Astrocyte (in vitro differentiated cells and primary cell): ENCODE data around the gene FGFR4. TPM values are rescaled to one million over a fixed set of nuclear protein-coding genes. Genes with fewer than 3 reads are reported as not detected.

Experiments
- DNase-seq: peaks from one replicate; pipeline ENCODE4 v3.0.0-alpha.2; 2010; ENCODE audit warnings: low read depth
- FAIRE-seq: peaks from 2 replicates; lab custom pipeline; 2011; peaks lifted over from hg19 to GRCh38; lab: Jason Lieb, UNC
- H2AFZ ChIP-seq: 2 replicates; pipeline ENCODE4 v1.6.0; 2012; ENCODE audit warnings: low read depth, low read length, inconsistent platforms
- H3K27ac ChIP-seq: 2 replicates; pipeline ENCODE4 v1.5.1; 2011; ENCODE audit warnings: low read depth, low read length, inconsistent platforms
- H3K27me3 ChIP-seq: 2 replicates; pipeline ENCODE4 v1.6.0; 2011; ENCODE audit warnings: low read length, inconsistent platforms; ENCODE audit not compliant: insufficient read depth
- H3K36me3 ChIP-seq: 2 replicates; pipeline ENCODE4 v1.5.1; 2011; ENCODE audit warnings: low read length, inconsistent platforms; ENCODE audit not compliant: insufficient read depth
- H3K4me1 ChIP-seq: 2 replicates; pipeline ENCODE4 v1.5.1; 2011; ENCODE audit warnings: low read length, inconsistent platforms; ENCODE audit not compliant: insufficient read depth
- H3K4me2 ChIP-seq: 2 replicates; pipeline ENCODE4 v1.6.0; 2012; ENCODE audit warnings: low read length, inconsistent platforms
- H3K4me3 ChIP-seq: 2 replicates; pipeline ENCODE4 v1.5.1; 2011; ENCODE audit warnings: low read depth, mild to moderate bottlenecking, low read length, inconsistent platforms; ENCODE audit not compliant: insufficient read depth
- H3K79me2 ChIP-seq: 2 replicates; pipeline ENCODE4 v1.6.0; 2012; ENCODE audit warnings: mild to moderate bottlenecking, low read length, inconsistent platforms; ENCODE audit not compliant: insufficient read depth
- H3K9ac ChIP-seq: 2 replicates; pipeline ENCODE4 v1.6.0; 2012; ENCODE audit warnings: mild to moderate bottlenecking, low read length, inconsistent platforms
- H3K9me3 ChIP-seq: 2 replicates; pipeline ENCODE4 v1.5.1; 2012; ENCODE audit warnings: low read depth, mild to moderate bottlenecking, low read length, inconsistent platforms; ENCODE audit not compliant: insufficient read depth
- H4K20me1 ChIP-seq: 2 replicates; pipeline ENCODE4 v1.6.0; 2012; ENCODE audit warnings: low read length, inconsistent platforms; ENCODE audit not compliant: insufficient read depth
- H3K27ac Mint-ChIP-seq: one replicate; pipeline ENCODE4 v1.8.0; 2021; ENCODE audit warnings: mild to moderate bottlenecking, mixed read lengths; ENCODE audit not compliant: unreplicated experiment
- H3K27me3 Mint-ChIP-seq: one replicate; pipeline ENCODE4 v1.8.0; 2021; ENCODE audit warnings: low read depth, mixed read lengths; ENCODE audit not compliant: unreplicated experiment
- H3K36me3 Mint-ChIP-seq: one replicate; pipeline ENCODE4 v1.8.0; 2021; ENCODE audit warnings: low read depth, mixed read lengths; ENCODE audit not compliant: unreplicated experiment
- H3K4me1 Mint-ChIP-seq: one replicate; pipeline ENCODE4 v1.8.0; 2021; ENCODE audit warnings: low read depth, mixed read lengths; ENCODE audit not compliant: unreplicated experiment
- H3K4me3 Mint-ChIP-seq: one replicate; pipeline ENCODE4 v1.8.0; 2021; ENCODE audit warnings: mild to moderate bottlenecking, moderate library complexity, mixed read lengths; ENCODE audit not compliant: unreplicated experiment
- H3K9me3 Mint-ChIP-seq: one replicate; pipeline ENCODE4 v1.8.0; 2021; ENCODE audit warnings: mild to moderate bottlenecking, mixed read lengths; ENCODE audit not compliant: unreplicated experiment
- EZH2 ChIP-seq: IDR thresholded peaks from 2 replicates; pipeline ENCODE4 v1.6.1; 2012; ENCODE audit warnings: mild to moderate bottlenecking, low read length, inconsistent platforms; ENCODE audit not compliant: insufficient read depth
- total RNA-seq: library from RNA; stranded (reverse); gene quantifications from 2 replicates; pipeline ENCODE4 v1.2.1, GENCODE V29; 2021
- TF ChIP-seq, protein P1 (sequence below): IDR thresholded peaks from 2 replicates; pipeline ENCODE4 v1.5.1; 2011; ENCODE audit warnings: low read depth, mild to moderate bottlenecking, inconsistent platforms, low read length, moderate library complexity; ENCODE audit not compliant: insufficient read depth

The FGFR4 gene
- total RNA-seq, 1 donor from 2014 or later: 4.8 TPM

- Histone ChIP-seq H4K20me1 (peaks cover 29% of the 10 kb centered on the region), H3K4me1 (peaks cover 30% of the 10 kb centered on the region), H3K4me3 (peak overlapping the region; percentile 67), H3K27me3 (no peaks in the 10 kb centered on the region), H3K9me3 (no peaks in the 10 kb centered on the region), H3K79me2 (peaks cover 52% of the 10 kb centered on the region), H2AFZ (peak overlapping the region; percentile 79), H3K36me3 (peaks cover 23% of the 10 kb centered on the region), H3K4me2 (peak overlapping the region; percentile 85), H3K27ac (peak overlapping the region; percentile 65), H3K9ac (peak overlapping the region; percentile 83)
- Mint-ChIP-seq H3K4me1 (peaks cover 25% of the 10 kb centered on the region), H3K27me3 (no peaks in the 10 kb centered on the region), H3K4me3 (peak overlapping the region; percentile 89), H3K36me3 (peaks cover 4% of the 10 kb centered on the region), H3K9me3 (no peaks in the 10 kb centered on the region), H3K27ac (peak overlapping the region; percentile 89)
- TF ChIP-seq, protein P1, sequence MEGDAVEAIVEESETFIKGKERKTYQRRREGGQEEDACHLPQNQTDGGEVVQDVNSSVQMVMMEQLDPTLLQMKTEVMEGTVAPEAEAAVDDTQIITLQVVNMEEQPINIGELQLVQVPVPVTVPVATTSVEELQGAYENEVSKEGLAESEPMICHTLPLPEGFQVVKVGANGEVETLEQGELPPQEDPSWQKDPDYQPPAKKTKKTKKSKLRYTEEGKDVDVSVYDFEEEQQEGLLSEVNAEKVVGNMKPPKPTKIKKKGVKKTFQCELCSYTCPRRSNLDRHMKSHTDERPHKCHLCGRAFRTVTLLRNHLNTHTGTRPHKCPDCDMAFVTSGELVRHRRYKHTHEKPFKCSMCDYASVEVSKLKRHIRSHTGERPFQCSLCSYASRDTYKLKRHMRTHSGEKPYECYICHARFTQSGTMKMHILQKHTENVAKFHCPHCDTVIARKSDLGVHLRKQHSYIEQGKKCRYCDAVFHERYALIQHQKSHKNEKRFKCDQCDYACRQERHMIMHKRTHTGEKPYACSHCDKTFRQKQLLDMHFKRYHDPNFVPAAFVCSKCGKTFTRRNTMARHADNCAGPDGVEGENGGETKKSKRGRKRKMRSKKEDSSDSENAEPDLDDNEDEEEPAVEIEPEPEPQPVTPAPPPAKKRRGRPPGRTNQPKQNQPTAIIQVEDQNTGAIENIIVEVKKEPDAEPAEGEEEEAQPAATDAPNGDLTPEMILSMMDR: no peak
- no peak for TF ChIP-seq EZH2
- DNase-seq (no peak), FAIRE-seq (no peak)
Observed at GRCh38 chr5:177134697-177135225, 48.0 kb downstream of the FGFR4 start.

DNA sequence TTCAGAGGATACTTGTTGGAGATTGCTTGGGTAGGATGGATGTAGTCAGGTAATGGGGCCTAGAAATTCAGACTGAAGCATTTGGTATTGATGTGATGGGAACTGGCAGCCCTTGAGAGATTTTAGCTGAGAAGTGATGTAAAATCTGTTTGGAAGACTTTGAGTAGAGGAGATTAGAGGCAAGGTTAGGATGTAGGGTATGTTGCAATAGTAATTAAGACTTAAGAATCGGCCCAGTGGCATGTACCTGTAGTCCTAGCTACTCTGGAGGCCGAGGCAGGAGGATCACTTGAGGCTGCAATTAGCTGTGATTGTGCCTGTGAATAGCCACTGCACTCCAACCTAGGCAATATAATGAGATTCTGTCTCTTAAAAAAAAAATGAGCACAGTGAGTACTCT is 53.6 kb downstream of the FGFR4 start:
- Mint-ChIP-seq H3K4me1 (peaks cover 21% of the 10 kb centered on the region), H3K27ac (no peak overlapping the region), H3K4me3 (peak overlapping the region; percentile 31), H3K36me3 (peaks cover 8% of the 10 kb centered on the region), H3K27me3 (no peaks in the 10 kb centered on the region), H3K9me3 (no peaks in the 10 kb centered on the region)
- Histone ChIP-seq H3K4me3 (no peak overlapping the region), H3K27me3 (no peaks in the 10 kb centered on the region), H3K9ac (no peak overlapping the region), H2AFZ (no peak overlapping the region), H3K9me3 (no peaks in the 10 kb centered on the region), H3K79me2 (peaks cover 96% of the 10 kb centered on the region), H4K20me1 (peaks cover 71% of the 10 kb centered on the region), H3K4me2 (no peak overlapping the region), H3K36me3 (peaks cover 26% of the 10 kb centered on the region), H3K4me1 (peaks cover 17% of the 10 kb centered on the region), H3K27ac (no peak overlapping the region)
- FAIRE-seq: no peak
- TF ChIP-seq EZH2: no peak
- TF ChIP-seq, protein P1: no peak
- DNase-seq: no peak

DNA sequence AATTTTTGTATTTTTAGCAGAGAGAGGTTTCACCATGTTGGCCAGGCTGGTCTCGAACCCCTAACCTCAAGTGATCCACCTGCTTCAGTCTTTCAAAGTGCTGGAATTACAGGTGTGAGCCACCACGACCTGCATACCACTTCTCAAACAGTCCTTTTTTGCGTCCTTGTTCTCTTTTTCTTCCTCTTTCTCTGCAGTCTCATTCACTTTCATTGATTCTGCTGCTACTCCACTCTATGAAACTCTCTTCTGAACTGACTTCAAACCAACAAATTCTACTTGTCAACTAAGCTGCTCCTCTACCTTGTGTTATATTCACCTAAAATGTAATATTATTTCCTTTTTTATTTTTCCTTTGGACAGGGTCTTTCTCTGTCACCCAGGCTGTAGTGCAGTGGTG is 54.8 kb downstream of the FGFR4 start:
- no peak overlapping the region for H2AFZ ChIP-seq
- H3K4me3 Mint-ChIP-seq: no peak overlapping the region
- H3K4me2 ChIP-seq: no peak overlapping the region
- no peak overlapping the region for H3K27ac ChIP-seq
- no peak for TF ChIP-seq EZH2
- TF ChIP-seq, protein P1: no peak
- H4K20me1 ChIP-seq: peaks cover 68% of the 10 kb centered on the region
- no peaks in the 10 kb centered on the region for H3K27me3 ChIP-seq
- H3K9me3 Mint-ChIP-seq: no peaks in the 10 kb centered on the region
- H3K9me3 ChIP-seq: no peaks in the 10 kb centered on the region
- H3K36me3 Mint-ChIP-seq: peaks cover 4% of the 10 kb centered on the region
- peaks cover 8% of the 10 kb centered on the region for H3K4me1 ChIP-seq
- no peak overlapping the region for H3K27ac Mint-ChIP-seq
- no peak overlapping the region for H3K4me3 ChIP-seq
- FAIRE-seq: no peak
- DNase-seq: no peak
- no peak overlapping the region for H3K9ac ChIP-seq
- H3K79me2 ChIP-seq: peaks cover 96% of the 10 kb centered on the region
- peaks cover 14% of the 10 kb centered on the region for H3K36me3 ChIP-seq
- no peaks in the 10 kb centered on the region for H3K27me3 Mint-ChIP-seq
- peaks cover 11% of the 10 kb centered on the region for H3K4me1 Mint-ChIP-seq
